GM12878 (cell line): ENCODE measurements around the gene RAC2. TPM values are rescaled to one million over a fixed set of nuclear protein-coding genes. Genes with fewer than 3 reads are reported as not detected.

Experiments
- ATAC-seq: fragments of 200-7000 bp; cut with Tn5 transposase; 3 replicates; pipeline ENCODE4 v1.9.1; 2020; ENCODE audit warnings: mild to moderate bottlenecking, moderate library complexity
- BruUV-seq: library from RNA; stranded (reverse); fragments of 400-500 nt; replicated peaks from 2 replicates; lab custom pipeline; 2021; lab: Mats Ljungman, UMichigan
- CTCF ChIA-PET: fragments of 300-600 bp; sonication (Branson Sonifier 250); formaldehyde crosslinking; extraction: SDS; loops from one replicate; lab custom pipeline; 2021; ENCODE audit warnings: inconsistent platforms; lab: Yijun Ruan, JAX
- POLR2A ChIA-PET: fragments of 350-600 bp; formaldehyde crosslinking; extraction: SDS; loops from one replicate; lab custom pipeline; 2021; ENCODE audit warnings: inconsistent platforms; lab: Charles Lee
- RAD21 ChIA-PET: fragments of 300-600 bp; sonication (Branson Sonifier 250); formaldehyde crosslinking; loops from one replicate; lab custom pipeline; 2023; ENCODE audit warnings: antibody characterized with exemption; ENCODE audit not compliant: unreplicated experiment; lab: Charles Lee
- SMC1A ChIA-PET: fragments of 300-600 bp; sonication (Branson Sonifier 250); formaldehyde crosslinking; loops from one replicate; lab custom pipeline; 2023; ENCODE audit not compliant: unreplicated experiment, uncharacterized antibody; lab: Charles Lee
- DNase-seq: peaks from one replicate; pipeline ENCODE4 v3.0.0-alpha.2; 2011; ENCODE audit warnings: low read depth, low spot score
- FAIRE-seq: peaks from 3 replicates; lab custom pipeline; 2011; peaks lifted over from hg19 to GRCh38; lab: Jason Lieb, UNC
- H2AFZ ChIP-seq: 2 replicates; pipeline ENCODE4 v1.6.0; 2011; ENCODE audit warnings: low read depth, low read length, control low read depth; ENCODE audit not compliant: control insufficient read depth
- H3K27ac ChIP-seq: 2 replicates; pipeline ENCODE4 v1.5.1; 2011; ENCODE audit warnings: control low read depth; ENCODE audit not compliant: control insufficient read depth, insufficient read depth
- H3K27me3 ChIP-seq, 2 experiments: replicated peaks in 1 of 2; 2 replicates each; pipeline versions ENCODE4 v1.6.0 to v1.6.1; 2011; ENCODE audit warnings: low read length in 1 of 2; ENCODE audit not compliant: control insufficient read depth in 2 of 2, insufficient read depth in 2 of 2
- H3K36me3 ChIP-seq, 2 experiments: 2 replicates each; pipeline ENCODE4 v1.5.1; 2011; ENCODE audit warnings: low read length in 1 of 2; ENCODE audit not compliant: control insufficient read depth in 2 of 2, insufficient read depth in 2 of 2
- H3K4me1 ChIP-seq: 2 replicates; pipeline ENCODE4 v1.6.1; 2011; ENCODE audit warnings: mild to moderate bottlenecking, low read length, moderate library complexity, mixed read lengths; ENCODE audit not compliant: control insufficient read depth, insufficient read depth
- H3K4me2 ChIP-seq: 2 replicates; pipeline ENCODE4 v1.6.0; 2011; ENCODE audit warnings: control low read depth; ENCODE audit not compliant: control insufficient read depth, insufficient read depth
- H3K4me3 ChIP-seq: fragments of 200-600 bp; sonication (generic); 2 replicates; pipeline ENCODE4 v1.5.1; 2016
- H3K79me2 ChIP-seq: 2 replicates; pipeline ENCODE4 v1.6.0; 2011; ENCODE audit warnings: low read length; ENCODE audit not compliant: control insufficient read depth, insufficient read depth
- H3K9ac ChIP-seq: 2 replicates; pipeline ENCODE4 v1.8.0; 2011; ENCODE audit warnings: low read length, control low read depth, mixed read lengths; ENCODE audit not compliant: control insufficient read depth, insufficient read depth
- H3K9me3 ChIP-seq: replicated peaks from 3 replicates; pipeline ENCODE4 v1.5.1; 2011; ENCODE audit warnings: mild to moderate bottlenecking, low read length; ENCODE audit not compliant: control insufficient read depth, insufficient read depth
- H4K20me1 ChIP-seq: 2 replicates; pipeline ENCODE4 v1.6.0; 2011; ENCODE audit not compliant: control insufficient read depth, insufficient read depth
- BCL11A ChIP-seq: IDR thresholded peaks from 2 replicates; pipeline ENCODE4 v1.6.1; 2011; ENCODE audit warnings: low read depth, low read length
- FOXK2 ChIP-seq: fragments of 450-650 bp; IDR thresholded peaks from 2 replicates; pipeline ENCODE4 v1.6.1; 2017; ENCODE audit warnings: mild to moderate bottlenecking, moderate library complexity
- HSF1 ChIP-seq: fragments of 150-350 bp; IDR thresholded peaks from 2 replicates; pipeline ENCODE4 v1.6.1; 2014; ENCODE audit warnings: mild to moderate bottlenecking, low read depth, low read length
- MEF2B ChIP-seq: fragments of 450-650 bp; IDR thresholded peaks from 2 replicates; pipeline ENCODE4 v1.6.1; 2018; ENCODE audit warnings: mild to moderate bottlenecking, moderate library complexity; ENCODE audit not compliant: partially characterized antibody, poor library complexity, severe bottlenecking
- NFIC ChIP-seq: IDR thresholded peaks from 2 replicates; pipeline ENCODE4 v1.6.1; 2012; ENCODE audit warnings: low read depth, mild to moderate bottlenecking, inconsistent platforms, low read length, moderate library complexity
- NR2C1 ChIP-seq: fragments of 450-650 bp; IDR thresholded peaks from 2 replicates; pipeline ENCODE4 v1.6.1; 2017; ENCODE audit warnings: antibody characterized with exemption, mild to moderate bottlenecking, moderate library complexity
- POLR2AphosphoS5 ChIP-seq: IDR thresholded peaks from 2 replicates; pipeline ENCODE4 v1.6.1; 2011; ENCODE audit warnings: mild to moderate bottlenecking, low read length, inconsistent platforms
- POU2F2 ChIP-seq: IDR thresholded peaks from 3 replicates; pipeline ENCODE4 v1.6.1; 2011; ENCODE audit warnings: low read depth, mild to moderate bottlenecking, low read length, borderline replicate concordance
- PRDM15 ChIP-seq: fragments of 450-650 bp; formaldehyde crosslinking; IDR thresholded peaks from 2 replicates; pipeline ENCODE4 v1.4.0; 2020; ENCODE audit warnings: mild to moderate bottlenecking, moderate library complexity
- SIX5 ChIP-seq: IDR thresholded peaks from 2 replicates; pipeline ENCODE4 v1.6.1; 2011; ENCODE audit warnings: mild to moderate bottlenecking, low read depth, low read length, moderate library complexity; ENCODE audit not compliant: severe bottlenecking
- SMAD1 ChIP-seq: fragments of 450-650 bp; IDR thresholded peaks from 2 replicates; pipeline ENCODE4 v1.6.1; 2018; ENCODE audit warnings: mild to moderate bottlenecking, low read depth; ENCODE audit not compliant: partially characterized antibody
- SREBF2 ChIP-seq: IDR thresholded peaks from 2 replicates; pipeline ENCODE4 v1.6.1; 2012; ENCODE audit warnings: mild to moderate bottlenecking, low read length
- STAT1 ChIP-seq: fragments of 450-650 bp; conservative IDR thresholded peaks from 2 replicates; pipeline ENCODE4 v1.6.1; 2014; ENCODE audit warnings: antibody characterized with exemption, mild to moderate bottlenecking
- STAT3 ChIP-seq: IDR thresholded peaks from 2 replicates; pipeline ENCODE4 v1.6.1; 2011; ENCODE audit warnings: low read depth, low read length, improper control_type of control experiment
- TARDBP ChIP-seq: IDR thresholded peaks from 2 replicates; pipeline ENCODE4 v1.6.1; 2016; ENCODE audit warnings: borderline replicate concordance
- in situ Hi-C: fragments of 300-500 bp; cut with MboI; formaldehyde crosslinking; loops from 9 replicates; pipeline ENCODE4 v1.14.3; 2018; ENCODE audit warnings: mixed read lengths
- intact Hi-C: fragments of 100-400 bp; cut with micrococcal nuclease; formaldehyde crosslinking; loops from one replicate; pipeline ENCODE4 v1.14.2; 2022; ENCODE audit not compliant: unreplicated experiment
- polyA plus RNA-seq, 11 experiments: library from polyadenylated mRNA; depleted of rRNA in 4 of 11; unstranded in 6 of 11; stranded (reverse) in 5 of 11; fragments of >200 nt; fragmentation: Nextera tagmentation in 4 of 11; fragmentation: Illumina TruSeq in 1 of 11; extraction: Ambion mirVana in 4 of 11; extraction: Trizol in 1 of 11; gene quantifications; 1 replicate in 1 of 11; 2 replicates in 10 of 11; pipeline versions ENCODE4 v1.2.1 to v1.2.3, GENCODE V29; 2011 to 2016; ENCODE audit warnings: inconsistent platforms in 2 of 11, missing spikeins in 2 of 11, low read depth in 1 of 11
- total RNA-seq, 4 experiments: library from RNA; depleted of rRNA in 3 of 4; stranded (reverse); fragments of >200 nt in 3 of 4; fragmentation: Illumina TruSeq in 1 of 4; extraction: Trizol in 1 of 4; gene quantifications; 2 replicates each; pipeline versions ENCODE4 v1.2.1 to v1.2.3, GENCODE V29; 2013 to 2021
- TF ChIP-seq, protein P1 (sequence below): IDR thresholded peaks from 2 replicates; pipeline ENCODE4 v1.6.1; 2011; ENCODE audit warnings: borderline replicate concordance, low read depth, mild to moderate bottlenecking, moderate library complexity, low read length; ENCODE audit not compliant: insufficient read depth, poor library complexity, severe bottlenecking
- TF ChIP-seq, protein P2 (sequence below): IDR thresholded peaks from 2 replicates; pipeline ENCODE4 v1.6.1; 2011; ENCODE audit warnings: low read depth, low read length, improper control_type of control experiment, borderline replicate concordance

Gene RAC2
- total and polyA plus RNA-seq, 10 of the 15 experiments (the other 5 are each of a cell fraction or from before 2014, with no cell fraction given), result 102 to 386 (median 304) TPM

- in situ Hi-C loops, result no loop called here
- Histone ChIP-seq H3K36me3 (no peaks in the 10 kb centered on the region), H3K4me1 (peaks cover 8% of the 10 kb centered on the region; the same call in 1 of the 2 replicates), H2AFZ (peak overlapping the region; percentile 5), H3K79me2 (no peaks in the 10 kb centered on the region), H3K4me3 (no peak overlapping the region), H3K9ac (no peak overlapping the region), H3K9me3 (no peaks in the 10 kb centered on the region), H3K27ac (no peak overlapping the region), H4K20me1 (no peaks in the 10 kb centered on the region), H3K4me2 (no peak overlapping the region), H3K27me3 (no peaks in the 10 kb centered on the region)
- ChIA-PET RAD21 (interaction anchor here (0.7 to 6.6 kb wide), 12 partner anchors 9 to 216 kb away, joined by 3 to 84 read pairs (median 4); partner anchors contain the start of gene RAC2), POLR2A (interaction anchor here (0.8 to 4.3 kb wide), 9 partner anchors 11 to 337 kb away, joined by 3 to 36 read pairs (median 4); partner anchors contain the start of gene RAC2), SMC1A (interaction anchor here (1.0 to 5.6 kb wide), 8 partner anchors 11 to 56 kb away, joined by 3 to 58 read pairs (median 6); partner anchors contain the start of gene RAC2), CTCF (interaction anchor here (0.8 to 2.5 kb wide), 9 partner anchors 11 to 90 kb away, joined by 3 to 37 read pairs (median 4); partner anchors contain the start of gene RAC2)
- DNase-seq, result no peak
- no TSS peak for BruUV-seq
- no peak for FAIRE-seq
- intact Hi-C loops, result loop anchor here (2.0 kb wide), 1 partner anchor 57 kb away; no protein-coding TSS in a partner anchor
- no peak for ATAC-seq
- no peak for TF ChIP-seq SIX5
- no peak for TF ChIP-seq NFIC
- TF ChIP-seq HSF1, result no peak
- TF ChIP-seq, protein P1, sequence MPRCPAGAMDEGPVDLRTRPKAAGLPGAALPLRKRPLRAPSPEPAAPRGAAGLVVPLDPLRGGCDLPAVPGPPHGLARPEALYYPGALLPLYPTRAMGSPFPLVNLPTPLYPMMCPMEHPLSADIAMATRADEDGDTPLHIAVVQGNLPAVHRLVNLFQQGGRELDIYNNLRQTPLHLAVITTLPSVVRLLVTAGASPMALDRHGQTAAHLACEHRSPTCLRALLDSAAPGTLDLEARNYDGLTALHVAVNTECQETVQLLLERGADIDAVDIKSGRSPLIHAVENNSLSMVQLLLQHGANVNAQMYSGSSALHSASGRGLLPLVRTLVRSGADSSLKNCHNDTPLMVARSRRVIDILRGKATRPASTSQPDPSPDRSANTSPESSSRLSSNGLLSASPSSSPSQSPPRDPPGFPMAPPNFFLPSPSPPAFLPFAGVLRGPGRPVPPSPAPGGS, result no peak
- no peak for TF ChIP-seq STAT3
- TF ChIP-seq, protein P2, sequence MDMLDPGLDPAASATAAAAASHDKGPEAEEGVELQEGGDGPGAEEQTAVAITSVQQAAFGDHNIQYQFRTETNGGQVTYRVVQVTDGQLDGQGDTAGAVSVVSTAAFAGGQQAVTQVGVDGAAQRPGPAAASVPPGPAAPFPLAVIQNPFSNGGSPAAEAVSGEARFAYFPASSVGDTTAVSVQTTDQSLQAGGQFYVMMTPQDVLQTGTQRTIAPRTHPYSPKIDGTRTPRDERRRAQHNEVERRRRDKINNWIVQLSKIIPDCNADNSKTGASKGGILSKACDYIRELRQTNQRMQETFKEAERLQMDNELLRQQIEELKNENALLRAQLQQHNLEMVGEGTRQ, result no peak
- TF ChIP-seq SMAD1, result peak; percentile 17
- TF ChIP-seq BCL11A, result no peak
- no peak for TF ChIP-seq FOXK2
- TF ChIP-seq MEF2B, result no peak
- TF ChIP-seq POU2F2, result no peak
- TF ChIP-seq POLR2AphosphoS5, result no peak
- TF ChIP-seq SREBF2, result no peak
- no peak for TF ChIP-seq STAT1
- no peak for TF ChIP-seq NR2C1
- TF ChIP-seq PRDM15 (CRISPR knock-in tag), result no peak
- TF ChIP-seq TARDBP, result no peak
Observed at GRCh38 chr22:37255558-37256006, 11.5 kb upstream of the RAC2 start.
